CD8-positive, alpha-beta memory T cell (primary cell): Measurements from ENCODE around the gene SPRN. TPM values are rescaled to one million over a fixed set of nuclear protein-coding genes. Genes with fewer than 3 reads are reported as not detected.
"Not testable (repeated sequence)": the region's sequence is repeated elsewhere in the genome, so short reads cannot be mapped to it uniquely, and the experiment has no call there.

ENCODE experiments used
- CTCF ChIA-PET: fragments of 350-600 bp; sonication (Branson Sonifier 250); formaldehyde crosslinking; loops from one replicate; lab custom pipeline; 2021; ENCODE audit warnings: antibody characterized with exemption; lab: Charles Lee
- POLR2A ChIA-PET: fragments of 350-600 bp; sonication (Branson Sonifier 250); formaldehyde crosslinking; loops from one replicate; lab custom pipeline; 2021; ENCODE audit warnings: antibody characterized with exemption; lab: Charles Lee
- DNase-seq, 5 donors: peaks; one replicate each; pipeline versions ENCODE4 v3.0.0 to v3.0.0-alpha.2; 2020 to 2022; ENCODE audit warnings: mixed read lengths in 1 of 5
- H3K27ac ChIP-seq: one replicate; pipeline ENCODE4 v1.7.0; 2013; ENCODE audit warnings: low read depth, mild to moderate bottlenecking, low read length, moderate library complexity
- H3K27me3 ChIP-seq: 2 replicates; pipeline ENCODE4 v1.7.0; 2013; ENCODE audit warnings: low read length, mild to moderate bottlenecking; ENCODE audit not compliant: insufficient read depth, poor library complexity, severe bottlenecking
- H3K36me3 ChIP-seq: 2 replicates; pipeline ENCODE4 v1.7.0; 2013; ENCODE audit warnings: mild to moderate bottlenecking, low read length, moderate library complexity; ENCODE audit not compliant: insufficient read depth
- H3K4me1 ChIP-seq: 2 replicates; pipeline ENCODE4 v1.7.0; 2013; ENCODE audit warnings: mild to moderate bottlenecking, low read length, moderate library complexity; ENCODE audit not compliant: insufficient read depth
- H3K4me3 ChIP-seq: 2 replicates; pipeline ENCODE4 v1.7.0; 2013; ENCODE audit warnings: mild to moderate bottlenecking, low read length
- H3K9me3 ChIP-seq: 2 replicates; pipeline ENCODE4 v1.7.0; 2013; ENCODE audit warnings: mild to moderate bottlenecking, low read length
- H3K27ac Mint-ChIP-seq, 8 donors: one replicate each; pipeline ENCODE4 v1.8.0; 2020 to 2021; ENCODE audit warnings: mixed read lengths in 8 of 8, mild to moderate bottlenecking in 6 of 8, inconsistent platforms in 3 of 8, moderate library complexity in 3 of 8
- H3K27me3 Mint-ChIP-seq, 2 donors: one replicate each; pipeline ENCODE4 v1.8.0; 2020 to 2021; ENCODE audit warnings: mixed read lengths in 2 of 2, mild to moderate bottlenecking in 1 of 2, moderate library complexity in 1 of 2
- H3K36me3 Mint-ChIP-seq, 3 donors: one replicate each; pipeline ENCODE4 v1.8.0; 2020 to 2021; ENCODE audit warnings: mixed read lengths in 3 of 3, inconsistent platforms in 1 of 3, mild to moderate bottlenecking in 1 of 3
- H3K4me1 Mint-ChIP-seq, 3 donors: one replicate each; pipeline ENCODE4 v1.8.0; 2020 to 2021; ENCODE audit warnings: mixed read lengths in 3 of 3, inconsistent platforms in 1 of 3, mild to moderate bottlenecking in 1 of 3
- H3K4me3 Mint-ChIP-seq, 7 donors: one replicate each; pipeline ENCODE4 v1.8.0; 2020 to 2021; ENCODE audit warnings: mixed read lengths in 7 of 7, mild to moderate bottlenecking in 6 of 7, moderate library complexity in 4 of 7, inconsistent platforms in 2 of 7
- H3K9me3 Mint-ChIP-seq, 5 donors: one replicate each; pipeline ENCODE4 v1.8.0; 2020 to 2022; ENCODE audit warnings: mixed read lengths in 5 of 5, mild to moderate bottlenecking in 3 of 5, moderate library complexity in 2 of 5, inconsistent platforms in 1 of 5
- polyA plus RNA-seq: library from polyadenylated mRNA; unstranded; fragments of 300-500 nt; fragmentation: Illumina TruSeq; gene quantifications from one replicate; pipeline ENCODE4 v1.2.3, GENCODE V29; 2021
- total RNA-seq, 2 experiments: library from RNA; stranded (reverse); gene quantifications; one replicate each; pipeline ENCODE4 v1.2.3, GENCODE V29; 2021

The SPRN gene
- total and polyA plus RNA-seq, 3 experiments from 2014 or later, result 0.43 TPM; not detected in 2

- H3K4me3 Mint-ChIP-seq, result peak overlapping the region; percentile 62 to 89 (median 70)
- H3K9me3 ChIP-seq, result no peaks in the 10 kb centered on the region
- H3K27me3 ChIP-seq, result no peaks in the 10 kb centered on the region
- H3K27ac ChIP-seq, result no peak overlapping the region
- no peaks in the 10 kb centered on the region for H3K36me3 ChIP-seq
- peaks cover 0 to 12% (median 0%) of the 10 kb centered on the region in 3 donors for H3K36me3 Mint-ChIP-seq
- no peaks in the 10 kb centered on the region for H3K27me3 Mint-ChIP-seq
- ChIA-PET POLR2A (no interaction called here), CTCF (interaction anchor here (1.2 kb wide), 1 partner anchor 9 kb away, joined by 3 read pairs; no protein-coding TSS in a partner anchor)
- peak overlapping the region; percentile 32 for H3K4me3 ChIP-seq
- peak overlapping the region in 4 of 8 donors; percentile 26 to 90 (median 80) for H3K27ac Mint-ChIP-seq
- H3K4me1 ChIP-seq, result peaks cover 6% of the 10 kb centered on the region
- no peak for DNase-seq
- H3K4me1 Mint-ChIP-seq, result peaks cover 4 to 29% (median 8%) of the 10 kb centered on the region in 3 donors
- H3K9me3 Mint-ChIP-seq, result no peaks in the 10 kb centered on the region
These were observed 44.4 kb downstream of the SPRN start for GRCh38 chr10:133379801-133380666.

GRCh38 chr10:133379152-133379800 lies 45.1 kb downstream of the SPRN start, which contains the start of gene PAOX:
Gene PAOX (plus strand): TSS chr10:133379262. CDS start chr10:133379317, 55 bp downstream.
- Mint-ChIP-seq H3K27ac (peak within 1 kb of the TSS in 5 of 8 donors; percentile 22 to 83 (median 64)), H3K4me1 (peaks cover 5 to 34% (median 8%) of the 10 kb centered on the region in 3 donors), H3K4me3 (peak within 1 kb of the TSS; percentile 86 to 92 (median 87)), H3K9me3 (no peaks in the 10 kb centered on the region), H3K27me3 (peaks cover 0 to 1% of the 10 kb centered on the region in 2 donors), H3K36me3 (peaks cover 0 to 7% (median 0%) of the 10 kb centered on the region in 3 donors)
- Histone ChIP-seq H3K4me3 (peak within 1 kb of the TSS; percentile 78), H3K27me3 (no peaks in the 10 kb centered on the region), H3K4me1 (peaks cover 6% of the 10 kb centered on the region), H3K9me3 (no peaks in the 10 kb centered on the region), H3K27ac (peak within 1 kb of the TSS; percentile 59), H3K36me3 (no peaks in the 10 kb centered on the region)
- ChIA-PET POLR2A (interaction anchor here (1.2 to 2.4 kb wide), 3 partner anchors 11 to 43 kb away, joined by 4 to 10 read pairs (median 10); partner anchors contain the start of gene CALY), CTCF (no interaction called here)
- peak; percentile 48 to 72 (median 57) for DNase-seq

- peak; percentile 44 to 75 (median 55) for DNase-seq
- ChIA-PET CTCF (interaction anchor here (0.9 to 1.7 kb wide), 3 partner anchors 12 to 30 kb away, joined by 3 to 4 read pairs (median 3); no protein-coding TSS in a partner anchor), POLR2A (interaction anchor here (1.0 to 2.4 kb wide), 5 partner anchors 9 to 42 kb away, joined by 3 to 10 read pairs (median 5); partner anchors contain the start of gene CALY)
- no peaks in the 10 kb centered on the region for H3K36me3 ChIP-seq
- H3K27me3 ChIP-seq, result no peaks in the 10 kb centered on the region
- Mint-ChIP-seq H3K27ac (peak overlapping the region in 5 of 8 donors; percentile 22 to 83 (median 64)), H3K27me3 (peaks cover 0 to 1% of the 10 kb centered on the region in 2 donors), H3K36me3 (peaks cover 0 to 5% (median 0%) of the 10 kb centered on the region in 3 donors), H3K4me3 (peak overlapping the region; percentile 86 to 92 (median 87)), H3K9me3 (no peaks in the 10 kb centered on the region), H3K4me1 (peaks cover 7 to 37% (median 13%) of the 10 kb centered on the region in 3 donors)
- peak overlapping the region; percentile 59 for H3K27ac ChIP-seq
- no peaks in the 10 kb centered on the region for H3K9me3 ChIP-seq
- peaks cover 6% of the 10 kb centered on the region for H3K4me1 ChIP-seq
- peak overlapping the region; percentile 78 for H3K4me3 ChIP-seq
These were observed 46.0 kb downstream of the SPRN start for GRCh38 chr10:133378251-133379096.

GRCh38 chr10:133377818-133378250 lies 46.6 kb downstream of the SPRN start:
- Histone ChIP-seq H3K36me3 (no peaks in the 10 kb centered on the region), H3K4me1 (peaks cover 6% of the 10 kb centered on the region), H3K4me3 (peak overlapping the region; percentile 78), H3K27ac (no peak overlapping the region), H3K27me3 (no peaks in the 10 kb centered on the region), H3K9me3 (no peaks in the 10 kb centered on the region)
- H3K27ac Mint-ChIP-seq, result peak overlapping the region in 3 of 8 donors; percentile 26 to 83 (median 37)
- no peaks in the 10 kb centered on the region for H3K9me3 Mint-ChIP-seq
- H3K4me1 Mint-ChIP-seq, result peaks cover 9 to 37% (median 13%) of the 10 kb centered on the region in 3 donors
- H3K4me3 Mint-ChIP-seq, result peak overlapping the region; percentile 86 to 92 (median 87)
- DNase-seq, result no peak
- peaks cover 0 to 4% (median 0%) of the 10 kb centered on the region in 3 donors for H3K36me3 Mint-ChIP-seq
- H3K27me3 Mint-ChIP-seq, result peaks cover 0 to 1% of the 10 kb centered on the region in 2 donors
- CTCF ChIA-PET, result interaction anchor here (0.9 to 1.7 kb wide), 3 partner anchors 13 to 31 kb away, joined by 3 to 4 read pairs (median 3); no protein-coding TSS in a partner anchor
- POLR2A ChIA-PET, result interaction anchor here (1.0 to 2.4 kb wide), 5 partner anchors 10 to 42 kb away, joined by 3 to 10 read pairs (median 5); partner anchors contain the start of gene CALY

GRCh38 chr10:133377025-133377817 lies 47.2 kb downstream of the SPRN start:
- H3K27me3 ChIP-seq, result no peaks in the 10 kb centered on the region
- H3K4me1 Mint-ChIP-seq, result peaks cover 9 to 37% (median 13%) of the 10 kb centered on the region in 3 donors
- ChIA-PET POLR2A (interaction anchor here (1.0 to 2.4 kb wide), 3 partner anchors 12 to 41 kb away, joined by 3 to 10 read pairs (median 10); partner anchors contain the start of gene CALY), CTCF (interaction anchor here (0.9 to 1.7 kb wide), 3 partner anchors 14 to 31 kb away, joined by 3 to 4 read pairs (median 3); no protein-coding TSS in a partner anchor)
- no peak for DNase-seq
- H3K4me3 Mint-ChIP-seq, result peak overlapping the region; percentile 24 to 89 (median 60)
- H3K27ac ChIP-seq, result no peak overlapping the region
- no peaks in the 10 kb centered on the region for H3K36me3 ChIP-seq
- H3K4me3 ChIP-seq, result no peak overlapping the region
- H3K4me1 ChIP-seq, result peaks cover 8% of the 10 kb centered on the region
- no peaks in the 10 kb centered on the region for H3K9me3 Mint-ChIP-seq
- peaks cover 0 to 1% of the 10 kb centered on the region in 2 donors for H3K27me3 Mint-ChIP-seq
- no peaks in the 10 kb centered on the region for H3K9me3 ChIP-seq
- H3K36me3 Mint-ChIP-seq, result peaks cover 0 to 3% (median 0%) of the 10 kb centered on the region in 3 donors
- H3K27ac Mint-ChIP-seq, result peak overlapping the region in 1 of 8 donors; percentile 43

- H3K36me3 Mint-ChIP-seq, H3K27me3 Mint-ChIP-seq, H3K36me3 ChIP-seq, CTCF ChIA-PET, H3K27ac ChIP-seq, H3K9me3 ChIP-seq, H3K27me3 ChIP-seq, POLR2A ChIA-PET, DNase-seq, H3K4me3 ChIP-seq, H3K9me3 Mint-ChIP-seq: not testable (repeated sequence)
- Mint-ChIP-seq H3K27ac (peak overlapping the region in 1 of 8 donors; percentile 43), H3K4me3 (peak overlapping the region in 6 of 7 donors; percentile 33 to 88 (median 66)), H3K4me1 (peaks cover 5 to 36% (median 9%) of the 10 kb centered on the region in 3 donors)
- H3K4me1 ChIP-seq, result peaks cover 11% of the 10 kb centered on the region
These were observed 48.2 kb downstream of the SPRN start for GRCh38 chr10:133376183-133376582.
